Hippocampal formation (tissue), 2 donors: ENCODE data around the gene MAP4K1.

Source experiments
- DNase-seq, 2 donors: peaks; one replicate each; lab custom pipeline; 2025; lab: John Stamatoyannopoulos, UW

MAP4K1 gene

DNA sequence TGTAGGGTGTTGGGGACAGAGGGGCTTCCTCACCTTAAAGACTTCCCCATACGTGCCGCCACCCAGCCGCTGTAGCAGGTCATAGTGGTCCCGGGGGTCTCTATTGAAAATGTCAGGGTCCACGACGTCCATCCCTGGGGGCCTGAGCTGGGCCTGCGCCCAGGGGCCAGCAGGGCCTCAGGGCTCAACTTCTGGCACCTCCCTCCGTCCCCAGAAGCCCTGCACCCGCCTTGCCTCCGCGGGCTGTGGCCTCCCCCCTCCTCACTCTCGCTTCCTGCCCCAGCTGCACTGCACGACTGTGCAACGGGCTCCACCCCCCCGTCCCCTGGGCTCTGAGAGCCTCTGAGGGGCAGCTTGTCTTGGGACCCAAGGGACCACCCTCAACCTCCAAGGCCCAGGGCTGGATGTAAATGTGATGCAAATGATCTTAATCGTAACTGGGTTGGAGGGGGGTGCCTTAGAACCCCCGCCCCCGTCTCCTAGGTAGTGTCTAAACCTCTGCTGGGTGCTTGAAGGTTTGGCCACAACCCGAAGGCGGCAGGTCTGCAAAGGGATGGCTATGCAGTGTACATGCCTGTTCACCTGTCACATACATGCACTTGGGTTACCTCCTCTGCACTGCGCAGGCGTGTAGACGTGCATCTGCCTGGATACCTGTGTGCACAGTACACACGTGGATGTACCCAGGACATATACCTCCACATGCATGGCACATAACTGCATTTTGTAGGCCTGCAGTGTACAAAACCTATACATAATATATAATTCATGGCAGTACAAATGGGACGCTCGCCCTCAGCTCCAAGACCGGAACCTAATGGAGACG lies at the start of gene MAP4K1:
TSS of gene MAP4K1 (minus strand) at position 190 of the 826 bp plus-strand sequence. CDS start at position 132, 58 bp downstream.
- DNase-seq: peak in 1 of 2 donors; percentile 11

DNA sequence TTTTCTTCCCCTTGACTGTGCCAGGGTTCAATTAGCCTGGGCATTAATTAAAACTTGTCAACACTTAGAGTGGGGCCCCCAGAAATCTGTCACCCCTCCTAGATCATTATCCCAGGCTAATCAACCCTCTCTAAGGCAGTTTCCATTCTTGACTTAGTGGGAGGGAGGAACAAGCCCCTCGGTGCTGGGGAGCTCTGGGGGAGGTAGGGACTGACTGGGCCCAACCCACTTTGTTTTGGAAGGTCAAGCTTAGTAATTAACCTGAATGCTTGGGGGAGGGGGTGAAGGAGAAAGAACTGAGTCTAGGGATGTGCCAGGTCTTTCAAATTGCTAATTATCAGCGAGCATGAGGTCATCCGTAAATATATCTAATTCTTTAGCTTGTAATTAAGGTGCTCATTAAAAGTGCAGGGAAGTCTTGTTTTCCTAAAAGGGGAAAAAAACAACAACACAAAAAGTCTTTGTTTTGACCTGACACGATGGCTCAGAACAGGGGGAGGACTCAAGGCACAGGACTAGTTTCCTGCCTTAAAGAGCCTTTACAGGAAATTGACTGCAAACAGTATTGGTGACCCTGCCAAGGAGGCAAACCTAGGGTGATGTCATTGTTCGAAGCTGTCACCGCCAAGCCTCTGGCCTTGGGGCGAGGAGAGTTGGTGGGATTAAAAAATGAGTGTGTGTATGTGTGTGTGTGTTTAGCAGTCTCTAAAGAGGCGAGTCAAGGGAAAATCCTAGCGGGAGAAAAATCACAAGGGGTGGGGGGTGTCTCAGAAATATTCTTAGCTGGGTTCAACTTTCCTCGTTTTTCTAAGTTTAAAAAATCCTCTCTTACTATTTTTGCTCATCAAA lies 49.1 kb upstream of the MAP4K1 start:
- no peak for DNase-seq

DNA sequence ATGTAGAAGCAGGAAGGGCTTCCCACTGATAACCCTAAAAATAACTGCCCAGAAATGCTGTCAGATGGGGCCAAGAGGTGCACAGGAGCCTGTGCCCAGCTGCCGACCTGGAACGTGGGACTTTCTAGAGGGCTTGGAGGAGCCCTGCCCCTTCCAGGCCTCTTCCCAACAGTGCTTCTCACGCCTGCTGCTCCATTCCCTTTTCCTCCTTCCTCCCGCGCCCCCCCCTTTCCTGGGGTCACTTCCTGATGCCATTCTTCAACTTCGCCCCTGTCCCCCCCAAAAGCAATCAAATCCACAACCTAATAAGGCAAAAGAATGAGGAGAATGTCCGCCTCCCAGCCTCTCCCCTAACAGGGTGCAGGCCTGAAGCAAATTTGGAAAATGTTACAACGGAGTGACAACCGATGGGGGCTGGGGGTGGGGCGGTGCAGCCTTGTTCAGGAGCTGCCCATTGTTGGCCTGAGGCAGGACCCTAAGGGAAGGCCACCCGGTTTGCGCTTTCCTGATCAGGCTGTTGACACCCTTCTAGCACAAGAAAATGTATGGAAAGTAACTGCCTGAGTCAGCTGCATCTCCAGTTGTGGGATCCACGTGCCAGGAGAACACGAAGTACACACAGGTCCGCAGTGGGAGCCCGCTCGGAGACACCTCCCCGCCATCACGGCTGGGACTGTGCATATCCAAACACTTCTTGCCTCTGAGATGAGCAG lies 48.4 kb upstream of the MAP4K1 start:
- no peak for DNase-seq

DNA sequence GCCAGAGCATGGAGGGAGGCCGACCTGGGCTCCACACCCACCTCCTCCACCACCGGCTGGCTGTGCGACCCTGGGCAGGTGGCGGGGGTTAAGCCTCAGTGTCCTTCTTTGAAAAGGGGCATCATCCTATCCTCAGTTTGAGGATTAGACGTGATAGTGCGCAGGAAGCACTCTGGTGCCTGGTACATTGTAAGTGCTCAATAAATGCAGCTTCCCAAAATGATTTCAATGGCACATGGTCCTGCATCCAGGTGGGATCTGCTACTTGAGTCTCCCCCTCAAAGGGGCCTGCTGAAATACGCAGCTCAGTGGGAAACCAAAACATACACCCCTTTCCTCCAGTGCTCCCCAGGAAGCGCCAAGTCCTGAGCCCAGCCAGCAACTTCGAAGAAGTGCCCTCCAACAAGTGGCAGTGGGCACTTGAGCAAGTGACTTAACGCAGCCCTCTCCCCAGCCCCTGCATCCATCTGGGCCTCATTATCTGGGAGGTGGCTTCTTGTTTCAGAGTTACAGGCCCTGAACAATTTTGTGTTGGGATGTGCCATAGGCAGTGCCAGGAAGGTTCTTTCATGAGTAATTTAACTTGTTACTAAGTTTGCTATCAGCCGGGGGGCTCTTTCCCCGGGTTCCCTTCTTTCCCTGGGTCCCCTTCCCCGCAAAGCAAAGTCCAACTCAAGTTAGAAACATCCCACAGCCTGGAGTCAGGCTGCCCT lies 47.6 kb upstream of the MAP4K1 start:
- DNase-seq: no peak

DNA sequence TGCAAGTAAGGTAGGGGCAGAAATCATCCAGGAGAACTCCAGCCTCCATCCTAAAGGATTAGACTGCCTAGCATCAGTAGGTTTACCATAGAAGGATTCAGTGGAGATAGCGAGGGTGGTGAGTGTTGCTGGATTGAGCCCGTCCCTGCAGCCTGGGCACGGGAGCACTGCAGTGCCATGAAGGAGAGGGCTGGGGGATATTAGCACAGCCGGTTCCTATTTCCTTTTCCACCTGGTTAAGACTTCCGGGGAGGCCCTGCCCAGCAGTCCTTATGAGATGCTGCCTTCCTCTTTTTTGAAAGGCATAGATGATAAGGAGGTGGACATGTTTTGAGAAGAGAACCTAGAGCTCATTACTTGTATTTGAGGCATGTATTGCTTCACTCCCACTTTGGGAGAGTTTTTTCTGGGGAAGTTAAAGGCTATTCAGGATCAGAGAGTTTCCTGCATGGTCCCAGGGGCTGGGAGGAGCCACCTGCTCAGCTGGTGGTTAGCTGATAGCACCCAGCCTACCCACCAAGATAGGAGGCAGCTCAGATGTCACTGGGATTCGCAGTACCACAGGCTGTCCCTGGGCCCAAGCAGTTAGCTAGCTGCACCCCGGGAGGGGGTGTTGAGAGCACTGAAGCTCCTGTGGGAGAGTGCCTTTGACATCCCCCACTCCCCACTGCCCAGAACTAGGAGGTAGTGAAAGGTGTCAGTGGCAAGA lies 46.9 kb upstream of the MAP4K1 start:
- DNase-seq: no peak

DNA sequence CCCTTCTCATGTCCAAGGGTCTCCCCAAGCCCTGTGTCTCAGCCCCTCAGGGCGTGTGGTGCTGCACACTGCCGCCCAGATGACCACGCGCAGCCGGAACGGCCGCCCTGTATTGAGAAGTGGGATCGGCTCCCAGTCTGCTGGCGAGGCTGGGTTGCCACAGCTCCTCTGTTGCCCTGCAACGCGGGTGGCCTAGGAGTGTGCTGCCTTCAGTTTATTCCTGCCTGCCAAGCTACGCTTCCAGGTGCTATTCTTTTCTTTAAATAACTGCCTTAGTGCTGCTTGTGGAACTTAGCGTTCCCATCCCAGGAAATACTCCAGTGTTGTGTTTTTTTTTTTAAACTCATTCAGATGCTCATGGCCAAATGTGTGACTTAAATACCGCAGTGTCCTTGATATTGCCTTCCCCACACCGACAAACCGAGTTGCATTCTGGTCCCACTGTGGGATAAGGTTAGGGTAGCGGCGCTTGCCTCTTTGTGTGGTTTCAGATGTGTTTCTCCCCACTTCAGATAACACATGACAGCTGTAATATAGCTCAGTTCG lies 46.3 kb upstream of the MAP4K1 start:
- DNase-seq: peak; percentile 19 to 48

DNA sequence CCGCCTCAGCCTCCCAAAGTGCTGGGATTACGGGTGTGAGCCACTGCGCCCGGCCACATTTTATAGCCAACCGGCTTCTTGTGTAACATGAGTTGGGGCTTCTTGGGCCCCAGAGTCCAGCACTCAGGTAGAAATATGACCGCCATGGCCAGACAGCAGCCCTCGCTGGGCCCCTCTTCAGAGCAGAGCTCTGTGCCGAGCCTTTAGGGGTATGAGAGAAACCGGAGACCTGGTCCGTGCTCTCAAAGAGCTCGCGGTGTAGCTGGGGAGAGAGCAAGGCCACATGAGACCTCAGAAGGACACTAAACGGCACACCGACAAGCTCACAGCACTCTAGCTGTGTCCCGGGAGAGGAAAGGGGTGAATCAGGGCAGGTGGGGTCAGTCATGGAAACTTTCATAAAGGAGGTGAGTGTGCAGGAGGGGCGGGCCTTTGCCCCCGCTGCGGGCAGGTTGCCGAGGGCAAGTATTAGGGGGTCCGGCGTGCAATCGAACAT lies 45.5 kb upstream of the MAP4K1 start:
- DNase-seq: no peak

DNA sequence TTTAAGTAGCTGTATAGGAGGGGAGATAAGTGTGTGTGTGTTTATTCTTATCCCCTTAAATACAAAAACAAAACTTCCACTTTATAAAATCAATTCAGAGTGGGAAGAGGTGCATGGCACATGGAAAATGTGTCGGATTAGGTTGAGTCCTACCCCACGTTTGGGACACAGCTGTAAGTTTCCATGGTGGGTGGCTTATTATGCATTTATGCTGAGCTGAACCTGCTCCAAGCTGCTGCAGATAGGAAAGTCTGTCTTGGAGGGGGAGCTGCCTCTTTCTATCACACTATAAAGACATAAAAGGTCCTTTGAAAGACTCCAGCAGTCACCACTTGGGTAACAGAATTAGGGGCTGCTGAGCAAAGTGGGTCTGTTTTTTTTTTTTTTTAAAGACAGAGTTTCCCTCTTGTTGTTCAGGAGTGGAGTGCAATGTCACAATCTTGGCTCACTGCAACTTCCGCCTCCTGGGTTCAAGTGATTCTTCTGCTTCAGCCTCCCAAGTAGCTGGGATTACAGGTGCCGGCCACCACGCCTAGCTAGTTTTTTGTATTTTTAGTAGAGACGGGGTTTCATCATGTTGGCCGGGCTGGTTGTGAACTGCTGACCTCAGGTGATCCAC lies 44.9 kb upstream of the MAP4K1 start:
- no peak for DNase-seq

DNA sequence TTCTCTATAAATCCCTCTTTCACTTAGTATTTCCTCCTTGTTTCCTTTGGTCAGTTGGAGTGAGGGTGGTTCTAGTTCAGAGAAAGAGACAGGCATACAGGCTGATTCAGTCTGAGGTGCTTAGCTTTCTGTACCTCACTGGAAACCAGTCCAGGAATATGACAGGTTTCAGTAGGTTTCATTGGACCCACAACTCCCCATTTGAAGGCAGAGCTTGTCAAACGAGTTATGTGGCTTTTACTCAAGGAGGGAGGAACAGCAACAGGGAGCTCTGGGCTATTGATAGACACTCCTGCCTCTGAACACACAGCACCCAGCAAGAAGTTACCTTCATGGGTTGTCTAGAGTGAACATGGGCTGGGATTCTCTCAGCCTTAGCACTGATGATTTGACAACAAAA lies 44.2 kb upstream of the MAP4K1 start:
- DNase-seq: no peak

DNA sequence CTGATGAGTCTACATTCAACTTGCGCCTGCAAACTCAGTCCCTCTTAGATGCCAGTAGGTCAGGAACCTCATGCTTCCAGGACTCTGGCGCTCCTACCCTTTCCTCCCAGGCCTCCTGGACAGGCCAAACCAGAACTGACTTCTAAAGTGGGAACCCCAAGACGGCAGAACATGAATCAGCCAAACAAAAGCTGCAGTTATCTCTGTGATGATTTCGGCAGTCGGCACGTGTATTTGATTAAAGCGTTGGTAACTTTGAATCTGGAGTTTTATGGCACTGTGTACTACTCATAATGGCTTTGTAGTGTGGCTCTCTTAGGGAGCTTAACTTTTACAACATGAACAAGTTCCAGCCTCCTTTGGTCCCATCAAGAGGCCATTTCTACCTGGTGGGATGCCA lies 43.4 kb upstream of the MAP4K1 start:
- no peak for DNase-seq

DNA sequence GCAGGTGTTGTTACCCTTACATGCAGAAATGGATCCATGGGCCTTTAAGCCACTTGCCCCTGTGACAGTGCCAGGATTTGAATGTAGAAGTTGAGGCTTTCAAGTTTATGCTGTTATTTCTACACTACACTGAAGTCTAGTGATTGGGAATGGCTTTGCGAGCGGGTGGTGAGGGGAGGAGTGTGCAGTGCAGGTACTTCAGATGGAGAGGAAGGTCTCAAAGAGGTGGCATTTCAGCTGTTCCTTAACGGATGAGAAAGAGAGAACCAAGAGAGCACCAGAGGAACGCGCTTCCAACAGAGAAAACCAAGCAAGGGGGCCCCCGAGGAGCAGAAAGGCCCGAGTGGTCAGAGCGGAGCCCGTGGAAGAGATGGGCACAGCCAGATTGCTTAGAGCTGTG lies 43.0 kb upstream of the MAP4K1 start:
- DNase-seq: no peak

DNA sequence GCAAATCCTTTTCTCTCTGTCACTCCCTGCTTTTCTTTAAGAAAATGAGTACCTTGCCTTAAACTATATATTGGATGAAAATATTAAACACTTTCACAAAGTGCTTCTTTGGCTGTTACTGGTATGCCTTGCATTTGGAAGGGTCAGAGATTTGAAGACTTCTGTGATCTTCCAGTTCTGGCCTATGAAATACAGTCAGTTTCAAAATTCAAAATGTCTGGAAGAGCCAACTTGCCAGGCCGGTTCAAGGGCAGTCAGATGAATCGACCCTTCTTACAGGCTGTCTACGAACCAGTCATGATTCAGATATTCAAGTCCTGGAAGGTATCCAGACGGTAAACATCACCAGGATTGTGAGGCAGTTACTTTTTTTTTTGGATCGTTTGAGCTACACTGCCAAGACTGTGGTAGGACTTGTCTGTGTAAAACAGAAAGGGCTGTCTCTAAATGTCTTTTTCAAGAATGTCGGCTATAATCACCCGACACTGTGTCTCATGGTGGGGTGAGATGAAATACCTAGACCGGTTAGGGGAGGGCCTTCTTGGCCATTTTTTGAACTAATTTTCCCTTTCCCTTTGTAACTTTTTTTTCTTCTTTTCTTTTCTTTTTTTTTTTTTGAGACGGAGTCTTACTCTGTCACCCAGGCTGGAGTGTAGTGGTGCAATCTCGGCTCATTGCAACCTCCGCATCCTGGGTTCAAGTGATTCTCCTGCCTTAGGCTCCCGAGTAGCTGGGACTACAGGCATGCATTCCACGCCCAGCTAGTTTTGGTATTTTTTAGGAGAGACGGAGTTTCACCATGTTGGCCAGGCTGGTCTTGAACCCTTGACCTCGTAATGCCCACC lies 40.9 kb upstream of the MAP4K1 start:
- DNase-seq: no peak

DNA sequence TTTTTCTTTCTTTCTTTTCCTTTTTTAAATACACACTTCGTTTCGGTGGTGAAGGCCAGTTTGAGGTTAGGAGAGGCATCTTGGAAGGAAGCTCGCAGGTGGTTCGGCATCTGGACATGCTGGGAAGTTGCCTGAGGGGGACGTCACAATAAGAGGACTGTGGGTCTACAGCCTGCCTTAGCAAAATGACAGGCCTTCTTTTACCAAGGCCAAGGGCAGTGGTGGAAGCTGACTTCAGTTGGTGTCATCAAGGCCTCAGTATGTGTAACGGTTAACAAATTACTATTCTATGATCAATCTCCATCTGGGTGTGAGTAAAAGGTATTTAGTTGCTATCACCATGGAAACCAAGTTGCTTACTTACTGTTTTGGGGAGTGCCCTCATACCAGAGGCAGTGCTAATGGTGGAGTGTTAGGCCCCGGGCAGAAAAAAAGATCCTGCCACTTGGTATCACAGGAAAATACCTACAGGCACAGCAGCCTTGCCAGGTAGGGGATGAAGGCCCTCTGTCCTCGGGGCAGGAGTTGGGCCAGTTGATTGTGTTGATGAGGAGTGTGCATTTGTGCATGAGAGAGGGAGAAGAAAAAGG lies 40.0 kb upstream of the MAP4K1 start:
- no peak for DNase-seq

DNA sequence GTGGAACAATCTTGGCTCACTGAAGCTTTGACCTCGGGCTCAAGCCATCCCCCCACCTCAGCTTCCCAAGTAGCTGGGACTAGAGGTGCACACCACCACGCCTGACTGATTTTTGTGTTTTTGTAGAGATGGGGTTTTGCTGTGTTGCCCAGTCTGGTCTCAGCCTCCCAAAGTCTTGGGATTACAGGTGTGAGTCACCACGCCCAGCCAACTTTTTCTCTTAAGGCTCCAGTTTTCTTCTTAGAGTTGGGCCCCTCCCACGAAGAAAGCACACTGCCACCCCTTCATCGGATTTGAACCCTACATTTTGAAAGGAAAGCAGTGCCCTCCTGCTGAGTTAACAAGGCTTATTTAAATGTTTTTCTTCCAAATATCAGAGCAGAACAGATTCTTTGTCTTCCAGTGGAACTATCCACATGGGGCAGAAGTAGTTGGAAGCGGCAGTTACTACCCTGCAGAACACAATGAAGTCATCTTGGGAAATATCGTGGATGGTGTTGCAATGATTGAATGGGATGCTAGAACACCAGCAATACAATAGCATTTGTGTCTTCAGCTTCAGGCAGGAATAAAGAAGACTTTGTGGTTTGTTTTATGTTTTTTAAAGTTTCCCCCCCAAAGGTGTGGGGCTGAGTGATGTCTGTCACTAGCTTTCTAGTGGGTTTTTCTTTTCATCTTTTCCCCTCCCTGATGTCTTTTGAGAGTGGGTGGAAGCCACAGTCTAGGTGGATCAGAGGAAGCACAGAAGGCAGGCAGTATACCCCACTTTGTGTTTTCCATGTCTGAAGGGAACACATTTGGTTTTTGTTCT lies 38.6 kb upstream of the MAP4K1 start:
- peak; percentile 31 to 85 for DNase-seq

DNA sequence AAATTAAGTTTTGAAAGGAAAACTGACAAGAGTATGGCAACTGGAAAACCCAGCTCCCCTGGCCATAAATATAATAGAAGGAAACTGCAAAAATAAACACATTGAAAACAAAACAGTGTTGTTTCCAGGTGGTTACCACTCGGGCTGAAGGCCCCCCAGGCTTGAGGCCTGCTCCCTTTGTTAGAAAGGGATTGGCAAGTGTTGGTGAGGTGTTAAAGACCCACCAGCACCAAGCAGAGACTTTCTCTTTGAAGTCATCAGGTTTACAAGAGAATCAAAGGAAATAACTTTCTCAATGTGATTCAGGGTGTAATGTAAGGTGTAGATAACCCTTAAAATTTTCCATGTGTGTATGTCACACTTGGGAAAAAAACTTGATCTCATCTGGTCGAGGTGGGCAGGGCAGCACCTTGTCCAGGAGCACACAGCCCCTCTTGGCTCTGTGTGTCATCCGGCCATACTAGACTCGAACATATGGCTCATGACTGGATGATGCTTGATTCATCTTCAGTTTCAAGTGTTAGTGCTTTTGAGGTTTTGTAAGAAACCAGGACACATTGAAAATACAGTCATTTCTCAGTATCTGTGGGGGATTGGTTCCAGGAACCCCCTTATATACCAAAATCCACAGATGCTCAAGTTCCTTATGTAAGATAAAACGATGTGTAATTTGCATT lies 37.5 kb upstream of the MAP4K1 start:
- no peak for DNase-seq

DNA sequence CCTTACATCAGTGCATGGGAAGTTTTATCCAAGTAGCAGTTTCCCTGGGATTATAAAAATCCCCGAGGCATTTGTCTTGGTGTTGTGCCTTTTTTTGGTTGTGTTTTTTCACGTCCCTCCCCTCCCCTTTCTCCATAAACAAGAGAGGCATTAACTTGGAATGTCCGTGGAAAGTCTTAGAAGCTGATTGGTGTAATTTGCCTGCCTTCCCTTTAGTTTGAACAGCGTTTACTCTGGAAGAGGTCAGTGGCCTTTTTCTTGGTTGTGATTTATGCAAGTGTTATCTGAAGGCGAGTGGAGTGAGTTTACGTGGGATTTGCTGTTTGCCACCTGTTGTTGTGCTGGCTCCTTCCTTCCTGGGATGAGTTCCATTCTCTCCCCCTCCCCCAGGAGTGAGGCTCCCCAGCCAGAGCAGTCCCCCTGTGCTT lies 36.9 kb upstream of the MAP4K1 start:
- no peak for DNase-seq

DNA sequence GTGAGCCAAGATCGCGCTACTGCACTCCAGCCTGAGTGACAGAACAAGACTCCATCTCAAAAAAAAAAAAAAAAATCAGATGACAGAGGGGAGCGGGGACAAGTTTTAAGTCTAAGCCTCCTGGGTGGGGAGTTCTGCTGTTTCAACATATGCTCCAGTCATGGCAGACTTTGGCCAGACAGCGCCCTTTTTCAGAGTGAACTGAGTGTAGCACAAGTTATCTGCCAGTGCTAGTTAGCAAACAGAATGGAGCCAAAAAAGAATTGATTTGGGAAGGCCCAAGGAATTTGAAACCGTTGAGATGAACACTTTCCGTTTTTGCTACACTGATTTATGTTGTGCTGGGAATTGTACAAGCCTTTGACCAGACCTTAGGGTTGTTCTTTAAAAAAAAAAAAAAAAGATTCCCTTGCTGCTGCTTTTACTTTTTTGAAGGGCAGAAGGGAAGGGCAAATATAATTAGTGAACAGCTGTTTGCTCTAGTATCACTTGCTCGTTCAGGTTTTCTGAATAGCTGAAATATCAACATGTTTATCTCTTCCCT lies 35.3 kb upstream of the MAP4K1 start:
- DNase-seq: no peak
